Erythroblast (primary cell): ENCODE data around the gene GMPR2.

Experiments
- GATA1 ChIP-seq: IDR thresholded peaks from 2 replicates; pipeline ENCODE4 v1.6.1; 2011; ENCODE audit warnings: low read depth, mild to moderate bottlenecking, control low read depth, low read length, moderate library complexity
- POLR2A ChIP-seq: IDR thresholded peaks from 2 replicates; pipeline ENCODE4 v1.6.1; 2011; ENCODE audit warnings: mild to moderate bottlenecking, low read length

- TF ChIP-seq POLR2A (no peak), GATA1 (no peak)
These were observed 10.7 kb downstream of the GMPR2 start for GRCh38 chr14:24243336-24243836.
